ENCODE measurements around the gene AURKAIP1.

Gene AURKAIP1

GRCh38 chr1:1347663-1348419 lies 27.2 kb downstream of the AURKAIP1 start:
- DNase-seq (ENCODE audit: low spot score), result no peak

GRCh38 chr1:1347026-1347595 lies 27.9 kb downstream of the AURKAIP1 start:
- no peak for DNase-seq (ENCODE audit: low spot score)

- no peak for DNase-seq (ENCODE audit: low spot score)
Observed at GRCh38 chr1:1346501-1346890, 28.5 kb downstream of the AURKAIP1 start.

- DNase-seq (ENCODE audit: low spot score), result no peak
Observed at GRCh38 chr1:1345860-1346500, 29.0 kb downstream of the AURKAIP1 start.

- no peak for DNase-seq (ENCODE audit: low spot score)
Observed at GRCh38 chr1:1345384-1345783, 29.6 kb downstream of the AURKAIP1 start.

GRCh38 chr1:1344655-1345361 lies 30.2 kb downstream of the AURKAIP1 start:
- DNase-seq (ENCODE audit: low spot score), result peak; percentile 25

GRCh38 chr1:1343811-1344421 lies 31.1 kb downstream of the AURKAIP1 start:
- DNase-seq (ENCODE audit: low spot score), result no peak

GRCh38 chr1:1342584-1343115 lies 32.4 kb downstream of the AURKAIP1 start:
- DNase-seq (ENCODE audit: low spot score), result no peak

GRCh38 chr1:1342061-1342562 lies 32.9 kb downstream of the AURKAIP1 start:
- no peak for DNase-seq (ENCODE audit: low spot score)

- no peak for DNase-seq (ENCODE audit: low spot score)
Observed at GRCh38 chr1:1341549-1342021, 33.4 kb downstream of the AURKAIP1 start.

- DNase-seq (ENCODE audit: low spot score), result no peak
Observed at GRCh38 chr1:1340791-1341548, 34.0 kb downstream of the AURKAIP1 start.

GRCh38 chr1:1340185-1340584 lies 34.8 kb downstream of the AURKAIP1 start:
- no peak for DNase-seq (ENCODE audit: low spot score)

- DNase-seq (ENCODE audit: low spot score), result no peak
Observed at GRCh38 chr1:1338278-1338677, 36.7 kb downstream of the AURKAIP1 start.

- no peak for DNase-seq (ENCODE audit: low spot score)
Observed at GRCh38 chr1:1337793-1338147, 37.2 kb downstream of the AURKAIP1 start.

GRCh38 chr1:1336931-1337792 lies 37.8 kb downstream of the AURKAIP1 start:
- no peak for DNase-seq (ENCODE audit: low spot score)

GRCh38 chr1:1336446-1336845 lies 38.6 kb downstream of the AURKAIP1 start:
- no peak for DNase-seq (ENCODE audit: low spot score)

GRCh38 chr1:1335792-1336248 lies 39.2 kb downstream of the AURKAIP1 start:
- DNase-seq (ENCODE audit: low spot score), result no peak

- DNase-seq (ENCODE audit: low spot score), result no peak
Observed at GRCh38 chr1:1335283-1335682, 39.7 kb downstream of the AURKAIP1 start.

- no peak for DNase-seq (ENCODE audit: low spot score)
Observed at GRCh38 chr1:1334835-1335234, 40.2 kb downstream of the AURKAIP1 start.
